ENCODE results near the gene SLC7A8.

The SLC7A8 gene

GRCh38 chr14:23172096-23172495, 11.4 kb downstream of the SLC7A8 start:
- TF ChIP-seq CTCF (IDR thresholded peaks at IDR 0.05; ENCODE audit: borderline replicate concordance, insufficient read depth, low read depth, low read length): no peak
- H3K4me3 ChIP-seq (ENCODE audit: low read depth, low read length): no peak overlapping the region

- no peak overlapping the region for H3K4me3 ChIP-seq (ENCODE audit: low read depth, low read length)
- no peak for TF ChIP-seq CTCF (IDR thresholded peaks at IDR 0.05; ENCODE audit: borderline replicate concordance, insufficient read depth, low read depth, low read length)
Measured at GRCh38 chr14:23171222-23171975, 12.1 kb downstream of the SLC7A8 start.

GRCh38 chr14:23169622-23170021, 13.8 kb downstream of the SLC7A8 start:
- no peak overlapping the region for H3K4me3 ChIP-seq (ENCODE audit: low read depth, low read length)
- TF ChIP-seq CTCF (IDR thresholded peaks at IDR 0.05; ENCODE audit: borderline replicate concordance, insufficient read depth, low read depth, low read length): no peak

- no peak for TF ChIP-seq CTCF (IDR thresholded peaks at IDR 0.05; ENCODE audit: borderline replicate concordance, insufficient read depth, low read depth, low read length)
- no peak overlapping the region for H3K4me3 ChIP-seq (ENCODE audit: low read depth, low read length)
Measured at GRCh38 chr14:23168246-23168645, 15.2 kb downstream of the SLC7A8 start.

GRCh38 chr14:23167116-23167847, 16.2 kb downstream of the SLC7A8 start:
- TF ChIP-seq CTCF (IDR thresholded peaks at IDR 0.05; ENCODE audit: borderline replicate concordance, insufficient read depth, low read depth, low read length): no peak
- no peak overlapping the region for H3K4me3 ChIP-seq (ENCODE audit: low read depth, low read length)

GRCh38 chr14:23164949-23165348, 18.5 kb downstream of the SLC7A8 start:
- no peak overlapping the region for H3K4me3 ChIP-seq (ENCODE audit: low read depth, low read length)
- no peak for TF ChIP-seq CTCF (IDR thresholded peaks at IDR 0.05; ENCODE audit: borderline replicate concordance, insufficient read depth, low read depth, low read length)

GRCh38 chr14:23164250-23164649, 19.2 kb downstream of the SLC7A8 start:
- H3K4me3 ChIP-seq (ENCODE audit: low read depth, low read length): no peak overlapping the region
- TF ChIP-seq CTCF (IDR thresholded peaks at IDR 0.05; ENCODE audit: borderline replicate concordance, insufficient read depth, low read depth, low read length): no peak
